HuH-7 (cell line): Measurements from ENCODE around the gene KCNJ15.
"Not testable (repeated sequence)": the region's sequence is repeated elsewhere in the genome, so short reads cannot be mapped to it uniquely, and the experiment has no call there.

Experiments used
- DNase-seq: peaks from one replicate; pipeline ENCODE4 v3.0.0; 2011; ENCODE audit warnings: low spot score

Gene KCNJ15

DNA sequence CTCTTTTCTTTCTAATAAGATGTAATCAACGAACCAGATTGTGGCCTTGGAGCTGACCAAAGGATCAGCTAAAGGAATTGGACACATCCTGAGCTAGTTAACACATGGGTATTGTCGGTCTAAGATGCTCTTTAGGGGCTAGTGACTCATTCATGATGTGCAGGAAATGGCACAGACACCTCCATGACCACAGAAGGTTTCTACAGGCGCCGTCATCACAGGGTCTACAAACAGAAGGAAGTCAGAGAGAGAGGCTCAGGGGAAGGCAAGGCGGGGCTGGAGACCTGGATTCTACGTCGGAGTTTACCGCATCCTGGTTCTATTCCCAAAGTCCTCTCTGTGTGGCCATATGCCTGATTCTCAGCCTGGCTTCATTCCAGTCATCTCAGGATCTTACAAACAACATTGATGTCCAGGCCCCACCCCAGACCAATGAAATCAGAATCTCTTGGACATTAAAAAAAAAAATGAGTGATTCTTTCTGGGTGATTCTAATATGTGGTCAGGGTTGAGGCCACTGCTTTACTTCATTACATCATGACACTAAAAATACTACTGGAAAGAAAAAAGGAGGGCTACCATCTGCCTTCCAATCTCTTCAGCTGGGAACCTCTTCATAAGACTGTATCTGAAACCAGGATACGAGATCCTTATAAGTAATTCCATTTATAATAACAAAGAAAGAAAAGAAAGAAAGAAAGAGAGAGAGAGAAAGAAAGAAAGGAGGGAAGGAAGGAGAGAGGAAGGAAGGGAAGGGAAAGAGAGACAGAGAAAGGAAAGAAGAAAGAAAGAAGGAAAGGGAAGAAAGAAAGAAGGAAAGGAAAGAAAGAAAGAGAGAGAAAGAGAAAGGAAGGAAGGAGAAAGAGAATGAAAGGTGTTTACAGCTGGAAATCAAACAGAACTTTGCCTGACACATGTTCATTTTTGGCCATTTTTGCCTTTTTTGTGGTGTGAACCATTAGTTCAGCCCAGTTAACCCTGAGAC lies 11.6 kb upstream of the KCNJ15 start:
- no peak for DNase-seq

GRCh38 chr21:38246511-38246910 lies 10.3 kb upstream of the KCNJ15 start:
- DNase-seq = no peak

GRCh38 chr21:38247054-38247453 lies 9.7 kb upstream of the KCNJ15 start:
- not testable (repeated sequence) for DNase-seq

DNA sequence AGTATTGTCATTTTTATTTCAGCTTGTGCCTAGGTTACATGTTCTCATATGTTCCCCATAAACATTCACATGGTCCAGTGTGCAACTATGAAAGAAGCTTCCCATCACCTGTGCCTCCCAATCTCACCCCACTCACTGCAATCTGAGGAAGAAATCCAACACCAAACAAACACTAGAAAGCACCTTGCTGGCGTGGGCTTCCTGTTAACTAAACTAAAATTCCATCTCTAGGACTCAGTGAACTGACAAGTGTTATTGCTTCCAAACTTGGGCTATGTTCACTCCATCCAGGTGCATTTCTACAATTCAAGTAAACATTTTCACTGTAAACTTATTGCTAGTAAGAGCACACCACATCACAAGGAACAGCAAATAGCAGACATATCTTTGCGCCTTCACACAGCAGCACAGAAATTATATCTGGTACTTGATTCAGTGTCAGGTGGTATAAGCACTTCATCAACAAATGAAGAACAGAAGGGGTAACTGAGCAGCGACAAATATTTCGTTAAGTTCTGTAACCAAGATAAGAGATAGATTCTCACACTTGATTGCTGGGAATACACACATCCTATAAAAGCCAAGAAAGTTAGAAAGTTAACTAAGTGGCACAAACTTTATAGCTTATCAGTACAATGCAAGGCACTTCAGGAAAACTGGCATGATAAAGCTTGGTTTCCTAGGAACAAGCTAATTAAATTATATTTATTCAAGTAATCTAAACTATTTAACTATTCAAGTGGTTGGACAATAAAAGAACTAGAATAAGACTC lies 8.9 kb upstream of the KCNJ15 start:
- DNase-seq = no peak

DNA sequence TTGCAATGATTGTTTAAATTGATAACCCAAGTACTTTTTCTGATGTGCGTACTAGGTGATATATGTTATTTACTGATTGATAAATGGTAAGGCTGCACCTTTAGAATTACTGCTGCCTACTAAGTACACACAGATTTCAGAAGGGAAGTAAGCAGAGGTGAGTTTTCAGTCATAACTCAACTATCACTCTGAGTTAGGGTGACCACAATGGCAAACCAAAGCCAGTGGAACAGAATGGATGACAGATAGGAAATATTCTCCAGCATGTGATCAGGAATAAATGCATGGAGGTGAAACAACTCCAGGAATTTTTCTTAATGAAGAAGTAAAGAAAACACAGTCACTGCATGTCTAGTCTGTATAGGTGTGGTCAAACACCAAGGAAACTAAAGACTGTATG lies 7.5 kb upstream of the KCNJ15 start:
- no peak for DNase-seq

- no peak for DNase-seq
These were observed 7.0 kb upstream of the KCNJ15 start for GRCh38 chr21:38249696-38250278.

GRCh38 chr21:38250991-38251418 lies 5.8 kb upstream of the KCNJ15 start:
- no peak for DNase-seq

- DNase-seq = no peak
These were observed 1.8 kb upstream of the KCNJ15 start for GRCh38 chr21:38254970-38255369.

- no peak for DNase-seq
These were observed 1.1 kb upstream of the KCNJ15 start for GRCh38 chr21:38255571-38256117.

- no peak for DNase-seq
These were observed 876 bp downstream of the KCNJ15 start for GRCh38 chr21:38257667-38258066.

DNA sequence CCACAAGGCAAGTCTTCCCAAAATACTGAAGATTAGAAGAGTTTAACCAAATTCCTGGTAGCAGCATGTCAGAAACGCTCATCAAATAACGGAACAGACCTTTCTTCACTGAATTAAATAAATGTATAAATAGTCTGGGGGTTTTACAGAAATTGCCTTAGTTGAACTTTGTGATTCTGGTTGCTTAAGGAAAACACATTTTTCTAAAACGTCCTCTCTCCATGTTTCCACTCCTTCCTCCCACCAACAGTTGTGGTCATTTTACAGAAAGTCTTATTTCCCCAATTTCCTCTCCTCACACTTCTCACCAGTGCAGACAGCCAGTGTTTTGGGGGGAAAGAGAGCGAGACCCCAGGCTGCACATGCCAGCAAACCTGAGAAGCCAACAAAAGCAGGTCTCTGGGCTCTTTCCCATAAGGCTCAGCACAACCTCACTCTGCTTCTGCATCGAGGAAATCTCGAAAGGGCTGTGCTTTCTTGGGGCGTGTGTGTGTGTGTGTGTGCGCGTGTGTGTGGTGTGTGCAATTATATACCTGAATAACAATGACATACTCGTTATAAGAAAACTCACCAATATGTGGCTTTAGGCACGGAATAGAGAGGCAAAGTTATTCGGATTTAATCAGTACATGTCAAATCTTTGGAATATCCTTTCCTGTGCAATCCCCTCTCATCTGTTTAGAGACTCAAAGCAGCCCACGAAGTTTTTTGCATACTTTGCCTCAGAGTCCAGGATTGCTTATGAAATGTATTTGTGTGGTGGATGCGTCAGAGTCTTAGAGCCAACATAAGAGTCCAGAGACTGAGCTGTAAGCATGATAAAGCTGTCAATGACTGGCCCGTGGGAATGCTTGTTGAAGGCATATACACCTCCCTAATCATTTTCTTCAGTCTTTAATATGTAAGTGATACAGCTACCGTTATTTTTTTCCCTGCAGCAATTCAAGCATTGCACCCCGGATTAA lies 2.0 kb downstream of the KCNJ15 start:
- no peak for DNase-seq

- DNase-seq = no peak
These were observed 2.9 kb downstream of the KCNJ15 start for GRCh38 chr21:38259665-38260064.

DNA sequence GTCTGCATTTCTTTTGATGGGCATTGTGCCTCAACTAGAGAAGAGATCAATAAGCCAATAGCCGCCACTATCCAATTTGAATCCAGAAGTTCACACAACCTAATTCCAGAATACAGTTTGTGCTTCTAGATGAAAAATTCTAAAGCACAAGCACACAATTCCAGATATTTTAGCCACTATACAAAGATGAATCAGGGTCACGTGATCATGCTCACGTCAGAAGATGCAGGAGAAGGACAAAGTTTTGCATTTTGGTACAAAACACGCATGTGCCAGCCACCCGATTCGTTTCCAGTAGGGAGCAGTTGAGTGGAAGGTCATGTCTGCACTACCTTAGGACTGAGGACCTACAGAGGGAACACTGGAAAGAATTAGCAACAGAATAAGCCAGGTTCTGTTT lies 3.6 kb downstream of the KCNJ15 start:
- no peak for DNase-seq

- DNase-seq = no peak
These were observed 5.1 kb downstream of the KCNJ15 start for GRCh38 chr21:38261851-38262250.

DNA sequence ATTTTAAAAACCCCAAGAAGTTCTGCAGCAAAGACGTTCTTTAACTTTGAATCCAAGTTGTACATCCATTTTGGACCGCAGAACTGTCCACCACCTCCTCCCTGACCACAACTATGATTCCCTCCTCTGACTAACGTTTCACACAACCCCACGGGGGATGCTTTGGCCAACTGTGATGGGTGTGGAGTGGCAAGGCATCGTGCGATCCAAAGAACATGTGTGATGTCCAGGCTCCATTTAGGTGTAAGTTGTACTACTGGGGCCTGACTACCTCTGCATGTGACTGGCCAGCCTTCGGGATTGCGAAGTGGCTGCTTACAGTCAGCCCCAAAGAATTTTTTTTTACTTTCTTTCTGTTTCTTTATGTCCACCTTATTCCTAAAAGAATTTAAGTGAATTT lies 6.7 kb downstream of the KCNJ15 start:
- no peak for DNase-seq

- DNase-seq = no peak
These were observed 7.8 kb downstream of the KCNJ15 start for GRCh38 chr21:38264571-38264970.

DNA sequence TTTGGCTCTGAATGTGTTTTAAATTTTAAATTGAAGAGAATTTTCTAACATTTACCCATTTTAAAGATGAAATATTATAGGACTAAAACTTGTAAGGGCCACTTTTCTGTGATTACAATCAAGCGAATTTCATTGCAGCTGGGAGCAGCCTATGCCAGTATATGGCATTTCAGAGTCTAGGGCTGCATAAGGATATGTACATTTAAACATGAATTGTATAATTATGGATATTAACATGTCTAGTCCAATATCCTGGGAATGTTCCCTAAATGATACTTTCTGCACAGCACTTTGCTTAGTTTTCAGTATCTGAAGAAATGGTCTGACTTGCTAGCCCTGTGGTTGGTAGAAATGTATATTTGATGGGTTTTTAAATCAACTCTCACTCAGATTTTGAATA lies 8.4 kb downstream of the KCNJ15 start:
- DNase-seq = no peak

- no peak for DNase-seq
These were observed 9.9 kb downstream of the KCNJ15 start for GRCh38 chr21:38266732-38267131.

- DNase-seq = no peak
These were observed 10.5 kb downstream of the KCNJ15 start for GRCh38 chr21:38267136-38267755.

GRCh38 chr21:38267991-38268863 lies 11.4 kb downstream of the KCNJ15 start:
- DNase-seq = no peak
